GM19238 (cell line): ENCODE measurements around the gene CCDC3.
"Not testable (repeated sequence)": the region's sequence is repeated elsewhere in the genome, so short reads cannot be mapped to it uniquely, and the experiment has no call there.

Source experiments
- DNase-seq: peaks from one replicate; pipeline ENCODE4 v3.0.0; 2011; ENCODE audit warnings: low spot score; ENCODE audit not compliant: insufficient read length

The CCDC3 gene

GRCh38 chr10:13001041-13001886 is at the start of gene CCDC3:
Gene CCDC3, minus strand, starts transcription at chr10:13001713. Its CDS starts 143 bp downstream, at chr10:13001570.
- DNase-seq = no peak

GRCh38 chr10:13051126-13051694 is 49.7 kb upstream of the CCDC3 start:
- no peak for DNase-seq

- no peak for DNase-seq
These were observed 48.4 kb upstream of the CCDC3 start for GRCh38 chr10:13049774-13050420.

GRCh38 chr10:13048762-13049161 is 47.2 kb upstream of the CCDC3 start:
- DNase-seq = no peak

GRCh38 chr10:13047529-13048206 is 46.2 kb upstream of the CCDC3 start:
- DNase-seq = no peak

GRCh38 chr10:13046851-13047528 is 45.5 kb upstream of the CCDC3 start:
- DNase-seq = no peak

GRCh38 chr10:13043520-13043919 is 42.0 kb upstream of the CCDC3 start:
- DNase-seq = no peak

GRCh38 chr10:13039761-13040160 is 38.2 kb upstream of the CCDC3 start:
- DNase-seq = no peak

- DNase-seq = no peak
These were observed 36.9 kb upstream of the CCDC3 start for GRCh38 chr10:13038391-13038790.

- DNase-seq = no peak
These were observed 36.3 kb upstream of the CCDC3 start for GRCh38 chr10:13037832-13038231.

GRCh38 chr10:13036841-13037240 is 35.3 kb upstream of the CCDC3 start:
- DNase-seq = no peak

- not testable (repeated sequence) for DNase-seq
These were observed 34.2 kb upstream of the CCDC3 start for GRCh38 chr10:13035731-13036130.

- no peak for DNase-seq
These were observed 25.4 kb upstream of the CCDC3 start for GRCh38 chr10:13026873-13027272.

GRCh38 chr10:13023754-13024153 is 22.2 kb upstream of the CCDC3 start:
- DNase-seq = no peak

- DNase-seq = no peak
These were observed 17.8 kb upstream of the CCDC3 start for GRCh38 chr10:13019280-13019679.

- no peak for DNase-seq
These were observed 16.7 kb upstream of the CCDC3 start for GRCh38 chr10:13018171-13018570.

GRCh38 chr10:13016886-13017285 is 15.4 kb upstream of the CCDC3 start:
- no peak for DNase-seq

- DNase-seq = no peak
These were observed 14.9 kb upstream of the CCDC3 start for GRCh38 chr10:13016426-13016825.

GRCh38 chr10:13006037-13006436 is 4.5 kb upstream of the CCDC3 start:
- DNase-seq = no peak

- no peak for DNase-seq
These were observed 2.2 kb upstream of the CCDC3 start for GRCh38 chr10:13003759-13004158.

GRCh38 chr10:13003004-13003403 is 1.5 kb upstream of the CCDC3 start:
- no peak for DNase-seq
